ENCODE results near the gene CDIP1.

Gene CDIP1

GRCh38 chr16:4486126-4486893 is 52.3 kb downstream of the CDIP1 start:
- DNase-seq = no peak

GRCh38 chr16:4481963-4482362 is 56.6 kb downstream of the CDIP1 start:
- no peak for DNase-seq

GRCh38 chr16:4481526-4481925 is 57.0 kb downstream of the CDIP1 start:
- no peak for DNase-seq

- DNase-seq = no peak
These were observed 60.6 kb downstream of the CDIP1 start for GRCh38 chr16:4477966-4478365.

GRCh38 chr16:4475880-4476788 is 62.4 kb downstream of the CDIP1 start, which contains the start of gene HMOX2:
TSS of gene HMOX2 (plus strand) at chr16:4476398. CDS start at chr16:4505525, 29,127 bp downstream.
- DNase-seq = no peak

- DNase-seq = no peak
These were observed 64.2 kb downstream of the CDIP1 start, which contains the start of gene NMRAL1 for GRCh38 chr16:4474192-4474961. TSS of gene NMRAL1 (minus strand) at chr16:4474625. CDS start at chr16:4474132, 493 bp downstream.

GRCh38 chr16:4472880-4473279 is 65.7 kb downstream of the CDIP1 start:
- DNase-seq = no peak

GRCh38 chr16:4471869-4472268 is 66.7 kb downstream of the CDIP1 start:
- no peak for DNase-seq

GRCh38 chr16:4468972-4469371 is 69.6 kb downstream of the CDIP1 start:
- no peak for DNase-seq

- no peak for DNase-seq
These were observed 70.7 kb downstream of the CDIP1 start for GRCh38 chr16:4467916-4468315.

GRCh38 chr16:4465977-4466779 is 72.4 kb downstream of the CDIP1 start:
- no peak for DNase-seq

GRCh38 chr16:4463522-4464163 is 74.9 kb downstream of the CDIP1 start:
- no peak for DNase-seq

GRCh38 chr16:4461250-4462085 is 77.1 kb downstream of the CDIP1 start:
- DNase-seq = no peak

- DNase-seq = no peak
These were observed 77.7 kb downstream of the CDIP1 start for GRCh38 chr16:4460936-4461249.

All from NCI-H187 treated with DMSO at 0.1 percent for 48 hours (cell line).